Stimulated activated CD8-positive, alpha-beta memory T cell treated with anti-CD3 and anti-CD28 coated beads, Interleukin-4, amount 100 ng/mL, for 48 hours (primary cell): ENCODE results near the gene KRT79.
"Not testable (repeated sequence)": the region's sequence is repeated elsewhere in the genome, so short reads cannot be mapped to it uniquely, and the experiment has no call there.

Source experiments
- DNase-seq: peaks from one replicate; pipeline ENCODE4 v3.0.0-alpha.2; 2020

The KRT79 gene

DNA sequence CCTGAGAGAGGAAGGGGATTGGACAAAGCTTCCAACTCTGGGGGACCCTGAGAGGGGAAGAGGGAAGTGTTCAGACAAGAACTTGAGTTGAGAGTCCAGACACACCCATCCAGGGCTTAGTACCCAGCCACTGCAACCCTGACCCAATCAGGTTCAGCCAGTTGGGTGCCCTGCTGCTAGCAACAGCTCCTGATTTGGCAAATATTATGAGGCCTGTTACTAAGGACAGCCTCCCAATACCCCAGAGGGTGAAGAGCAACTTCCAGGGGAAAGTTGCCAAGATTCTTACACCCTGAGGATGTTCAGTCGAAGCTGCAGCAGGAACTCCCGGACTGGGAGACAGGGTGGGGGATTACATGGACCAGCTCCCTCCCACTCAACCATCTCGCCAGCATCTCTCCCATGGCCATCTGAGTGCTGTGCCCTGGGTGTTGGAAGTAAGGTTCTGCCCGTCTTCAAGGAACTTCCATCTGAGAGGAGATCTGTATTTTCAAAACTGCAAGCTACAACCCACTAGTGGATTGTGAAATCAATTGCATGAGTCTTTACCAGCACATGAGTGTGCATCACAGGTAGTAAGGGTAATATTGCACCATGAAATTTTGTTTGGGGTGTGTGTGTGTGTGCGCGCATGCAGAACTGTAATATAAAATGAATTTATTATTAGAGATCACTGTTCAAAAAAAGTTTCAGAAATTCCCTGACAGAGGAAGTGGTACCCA, 26.2 kb upstream of the KRT79 start:
- no peak for DNase-seq

DNA sequence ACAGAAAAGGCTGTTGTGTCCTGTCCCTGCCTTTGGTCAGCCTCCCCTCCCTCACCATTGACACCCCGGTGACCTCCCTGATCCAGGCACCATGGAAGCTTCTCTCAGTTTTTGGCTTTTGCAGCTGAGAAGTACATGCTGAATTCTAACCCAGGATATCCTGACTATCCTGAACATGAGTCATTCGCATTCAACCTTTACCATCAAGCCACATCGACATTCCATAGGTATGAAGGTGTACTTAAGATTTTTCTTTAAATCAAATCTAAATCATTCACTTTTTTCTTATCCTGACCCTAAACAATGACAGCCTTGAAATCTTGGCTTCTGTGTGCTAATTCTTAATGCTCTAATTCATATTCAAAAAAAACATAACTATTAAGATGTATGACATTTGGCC, 23.4 kb upstream of the KRT79 start:
- DNase-seq, result no peak

DNA sequence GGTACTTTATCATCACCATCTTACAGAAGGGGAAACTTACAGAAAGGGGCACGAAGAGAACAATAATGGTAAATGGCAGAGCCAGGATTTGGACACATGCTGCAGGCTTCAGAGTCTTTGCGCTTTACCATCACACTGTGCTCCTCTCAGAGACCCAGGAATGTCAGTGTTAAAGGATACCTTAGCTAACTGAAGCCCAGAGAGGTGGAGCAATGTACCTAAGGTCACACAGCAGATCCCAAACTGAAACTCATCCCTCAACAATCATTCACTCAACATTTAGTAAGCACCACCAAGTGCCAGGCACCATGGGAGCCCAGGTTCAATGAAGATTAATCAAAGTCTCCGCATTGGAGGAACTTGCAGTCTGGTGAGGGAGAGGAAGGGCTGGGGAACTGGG, 22.7 kb upstream of the KRT79 start:
- no peak for DNase-seq

DNA sequence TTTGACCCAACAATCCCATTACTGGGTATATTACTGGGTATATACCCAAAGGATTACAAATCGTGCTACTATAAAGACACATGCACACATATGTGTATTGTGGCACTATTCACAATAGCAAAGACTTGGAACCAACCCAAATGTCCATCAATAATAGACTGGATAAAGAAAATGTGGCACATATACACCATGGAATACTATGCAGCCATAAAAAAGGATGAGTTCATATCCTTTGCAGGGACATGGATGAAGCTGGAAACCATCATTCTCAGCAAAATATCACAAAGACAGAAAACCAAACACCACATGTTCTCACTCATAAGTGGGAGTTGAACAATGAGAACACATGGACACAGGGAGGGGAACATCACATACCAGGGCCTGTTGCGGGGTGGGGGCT, 22.0 kb upstream of the KRT79 start:
- DNase-seq, result not testable (repeated sequence)

DNA sequence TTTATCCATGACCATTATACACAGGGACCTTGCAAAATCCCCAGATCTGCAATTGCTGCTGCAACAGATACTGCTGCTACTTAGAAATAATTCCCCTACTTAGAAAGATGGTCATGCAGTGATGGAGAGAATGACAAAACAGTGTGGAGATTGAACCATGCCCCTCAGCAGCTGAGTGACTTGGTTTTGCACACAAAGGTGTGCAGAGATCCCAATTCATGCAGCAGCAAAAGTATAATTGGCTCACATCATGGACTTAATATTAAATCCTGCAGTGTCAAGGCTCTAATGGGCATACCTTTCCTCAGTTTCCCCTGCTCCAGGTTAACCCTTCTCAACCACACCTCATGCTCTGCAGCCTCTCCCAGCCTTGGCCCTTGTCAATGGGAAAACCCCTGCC, 17.7 kb upstream of the KRT79 start:
- DNase-seq, result no peak

DNA sequence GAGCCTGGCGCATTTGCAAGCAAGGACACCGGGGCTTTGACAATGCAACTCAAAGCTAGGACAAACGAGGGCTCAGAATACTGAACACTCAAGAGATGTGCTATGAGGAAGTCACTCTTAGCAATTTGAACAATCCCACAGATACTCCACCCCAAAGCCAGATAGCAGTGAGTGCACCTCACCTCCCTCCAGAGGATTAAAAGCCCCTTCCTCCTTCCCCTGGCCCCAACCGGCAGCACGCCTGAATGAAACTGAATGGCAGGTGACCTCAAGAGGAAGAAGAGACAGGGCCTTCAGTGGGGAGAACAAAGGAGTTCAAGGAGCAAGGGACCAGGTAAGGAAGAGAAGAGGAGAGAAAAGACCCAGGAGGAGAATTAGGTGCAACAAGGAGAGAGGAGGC, 16.6 kb upstream of the KRT79 start:
- no peak for DNase-seq

DNA sequence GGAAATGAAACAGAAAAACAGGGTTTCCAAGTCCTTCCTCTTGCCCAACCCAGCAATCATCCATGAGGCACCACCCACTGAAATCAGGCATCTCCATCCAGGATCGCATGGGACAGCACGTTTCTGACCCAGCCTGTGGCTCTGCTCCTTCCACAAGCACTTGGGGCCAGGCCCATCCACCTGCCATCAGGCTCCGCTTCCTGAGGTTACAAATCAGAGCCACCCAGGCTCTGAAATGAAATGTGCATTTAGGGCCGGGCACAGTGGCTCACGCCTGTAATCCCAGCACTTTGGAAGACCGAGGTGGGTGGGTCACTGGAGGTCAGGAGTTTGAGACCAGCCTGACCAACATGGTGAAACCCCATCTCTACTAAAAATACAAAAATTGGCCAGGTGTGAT, 15.4 kb upstream of the KRT79 start:
- DNase-seq, result no peak

DNA sequence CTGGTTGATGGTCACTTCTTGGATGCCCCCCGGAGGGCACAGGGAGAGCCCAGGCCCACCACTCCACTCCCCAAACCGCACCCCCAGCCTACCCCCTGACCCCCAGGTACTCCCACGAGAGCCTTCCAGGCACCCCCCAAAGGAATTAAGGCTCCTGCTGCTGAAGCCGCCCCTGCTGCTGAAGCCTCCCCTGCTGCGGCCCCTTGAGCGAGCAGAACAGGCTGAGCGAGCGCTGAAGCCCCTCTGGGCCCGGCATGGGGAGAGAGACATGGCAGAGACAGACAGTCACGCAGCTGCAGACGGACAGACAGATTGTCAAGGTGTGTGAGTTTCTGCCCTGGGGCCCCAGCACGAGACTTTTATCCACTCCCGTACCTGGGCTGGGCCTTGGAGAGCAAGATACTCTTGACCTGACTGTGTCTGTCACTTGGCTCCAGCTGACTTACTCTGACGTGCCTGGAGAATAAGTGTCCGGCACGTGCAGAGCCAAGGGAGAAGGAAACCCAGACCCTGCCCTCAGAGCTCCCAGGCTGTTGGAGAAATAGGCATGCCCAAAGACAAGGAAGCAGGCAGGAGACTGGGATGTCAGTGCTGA, 14.6 kb upstream of the KRT79 start, which contains the start of gene KRT78:
TSS of gene KRT78 (minus strand) at position 334 of the 595 bp plus-strand sequence. CDS start at position 270, 64 bp downstream.
- no peak for DNase-seq

DNA sequence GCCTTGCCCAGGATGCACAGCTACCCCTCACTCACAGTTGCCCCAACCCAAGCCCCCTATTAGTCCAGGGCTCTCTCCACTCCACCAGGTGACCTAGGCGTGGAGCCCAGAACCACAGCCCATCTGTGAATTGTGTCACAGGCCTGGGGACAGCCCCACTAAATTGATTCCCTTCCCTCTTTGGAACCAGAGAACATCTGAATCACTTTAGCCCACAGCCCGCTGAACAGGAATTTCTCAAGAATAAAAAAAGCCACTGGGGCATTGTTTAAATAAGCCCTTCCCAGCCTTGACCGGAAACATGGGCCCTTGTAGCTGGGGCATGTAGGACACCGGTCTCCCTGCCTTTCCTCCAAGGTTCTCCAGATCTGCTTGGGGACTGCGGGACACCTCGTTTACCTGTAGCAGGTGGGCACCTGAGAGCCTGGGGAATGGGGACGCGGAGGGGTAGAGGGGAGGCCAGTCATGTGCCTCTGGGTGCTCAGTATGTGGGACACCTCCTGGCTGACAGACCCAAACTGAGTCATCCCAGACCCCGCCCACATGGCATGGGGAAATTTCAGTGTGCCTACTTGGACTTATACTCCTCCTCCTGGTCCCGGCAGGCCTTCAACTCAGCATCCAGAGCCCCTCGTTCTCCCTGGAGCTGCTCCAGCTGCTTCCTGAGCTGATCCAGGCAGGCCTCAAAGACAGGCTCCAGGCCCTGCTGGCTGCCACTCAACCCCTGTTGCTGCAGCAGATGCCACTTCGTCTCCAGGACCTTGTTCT, 13.4 kb upstream of the KRT79 start:
- no peak for DNase-seq

DNA sequence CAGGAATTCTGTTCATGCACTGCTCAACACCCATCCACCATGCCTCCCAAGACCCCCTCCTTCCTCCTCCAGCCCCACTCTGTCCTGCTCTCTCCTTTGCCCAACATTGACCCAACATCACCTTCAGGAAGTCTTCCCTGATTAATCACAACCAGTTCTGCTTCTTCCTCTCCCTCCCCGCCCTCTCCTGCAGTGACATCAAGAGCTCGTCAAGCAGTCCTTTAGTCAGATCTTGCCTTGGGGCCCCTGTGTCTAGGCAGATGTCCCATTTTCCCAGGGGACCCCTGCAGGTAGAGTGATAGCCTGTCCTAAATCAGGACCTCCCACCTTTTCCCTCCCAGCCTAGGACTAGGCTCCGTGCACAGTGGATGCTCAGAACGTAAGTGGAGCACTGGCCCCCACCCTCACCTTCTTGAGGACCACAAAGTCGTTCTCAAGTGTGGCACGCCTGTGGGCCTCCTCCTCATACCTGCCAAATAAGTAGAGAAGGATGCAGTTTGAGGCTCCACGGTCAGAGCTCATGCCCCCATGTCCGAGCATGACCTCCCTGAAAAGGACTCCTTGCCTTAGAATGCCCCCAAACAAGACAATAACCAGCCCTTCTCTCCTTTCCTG, 12.4 kb upstream of the KRT79 start:
- DNase-seq, result no peak

DNA sequence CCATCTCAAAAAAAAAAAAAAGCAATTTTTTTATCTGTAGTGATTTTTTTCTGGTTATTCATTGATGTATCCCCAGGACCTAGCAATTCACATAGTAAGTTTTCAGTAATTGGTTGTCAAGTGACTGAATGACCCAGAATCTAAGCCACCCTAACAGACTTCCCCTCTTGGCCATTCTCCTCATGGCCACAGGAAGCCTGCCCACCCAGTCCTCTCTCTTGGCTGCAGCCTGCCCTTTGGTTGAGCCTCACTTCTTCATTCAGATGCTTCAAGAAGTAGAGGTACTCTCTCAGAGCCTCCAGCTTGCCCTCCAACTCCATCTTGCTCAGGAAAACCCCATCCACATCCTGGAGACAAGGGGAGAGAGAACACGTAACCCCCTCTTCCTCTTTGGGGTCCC, 11.8 kb upstream of the KRT79 start:
- DNase-seq, result no peak

DNA sequence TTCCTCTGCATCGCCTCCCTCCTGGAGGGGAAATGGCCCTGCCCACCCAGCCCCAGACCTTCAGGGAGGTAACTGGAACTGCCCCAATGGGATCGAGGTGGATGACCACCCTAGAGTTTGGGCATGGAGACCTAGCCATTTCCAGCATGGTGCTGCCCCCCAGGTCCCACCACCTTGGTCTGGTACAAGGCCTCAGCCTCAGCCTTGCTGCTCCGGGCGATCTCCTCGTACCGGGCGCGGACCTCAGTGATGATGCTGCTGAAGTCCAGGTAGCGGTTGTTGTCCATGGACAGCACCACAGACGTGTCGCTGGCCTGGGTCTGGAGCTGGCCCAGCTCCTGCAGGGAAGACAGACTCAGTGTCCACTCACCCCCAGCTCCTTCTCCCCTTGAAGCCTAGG, 10.3 kb upstream of the KRT79 start:
- no peak for DNase-seq

DNA sequence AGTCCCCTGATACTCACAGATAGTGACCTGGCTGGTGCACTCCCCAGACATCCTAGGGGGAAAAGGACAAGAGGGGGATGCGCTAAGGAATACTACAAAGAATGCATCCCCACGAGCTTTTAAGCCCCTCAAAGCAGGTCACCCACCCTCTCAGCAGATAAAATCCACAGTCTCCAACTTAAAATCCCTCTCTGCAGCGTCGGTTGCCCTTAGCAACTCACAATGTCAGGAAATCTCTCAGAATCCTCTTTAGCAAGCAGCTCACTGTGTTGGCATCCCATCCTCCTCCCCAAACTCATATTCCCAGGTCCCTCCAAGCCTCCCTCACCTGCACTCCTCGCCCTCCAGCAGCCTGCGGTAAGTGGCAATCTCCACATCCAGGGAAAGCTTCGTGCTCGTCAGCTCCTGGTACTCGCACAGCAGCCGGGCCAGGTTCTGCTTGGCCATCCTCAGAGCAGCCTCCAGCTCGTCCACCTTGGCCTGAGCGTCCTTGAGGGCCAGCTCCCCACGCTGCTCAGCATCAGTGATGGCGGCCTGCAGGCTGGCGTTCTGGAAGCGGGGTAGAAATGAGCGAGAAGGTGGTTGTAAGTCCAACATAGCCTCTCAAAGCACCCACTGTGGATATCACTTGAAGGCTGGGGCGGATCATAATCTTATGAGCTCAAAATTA, 5.5 kb upstream of the KRT79 start:
- DNase-seq, result no peak

DNA sequence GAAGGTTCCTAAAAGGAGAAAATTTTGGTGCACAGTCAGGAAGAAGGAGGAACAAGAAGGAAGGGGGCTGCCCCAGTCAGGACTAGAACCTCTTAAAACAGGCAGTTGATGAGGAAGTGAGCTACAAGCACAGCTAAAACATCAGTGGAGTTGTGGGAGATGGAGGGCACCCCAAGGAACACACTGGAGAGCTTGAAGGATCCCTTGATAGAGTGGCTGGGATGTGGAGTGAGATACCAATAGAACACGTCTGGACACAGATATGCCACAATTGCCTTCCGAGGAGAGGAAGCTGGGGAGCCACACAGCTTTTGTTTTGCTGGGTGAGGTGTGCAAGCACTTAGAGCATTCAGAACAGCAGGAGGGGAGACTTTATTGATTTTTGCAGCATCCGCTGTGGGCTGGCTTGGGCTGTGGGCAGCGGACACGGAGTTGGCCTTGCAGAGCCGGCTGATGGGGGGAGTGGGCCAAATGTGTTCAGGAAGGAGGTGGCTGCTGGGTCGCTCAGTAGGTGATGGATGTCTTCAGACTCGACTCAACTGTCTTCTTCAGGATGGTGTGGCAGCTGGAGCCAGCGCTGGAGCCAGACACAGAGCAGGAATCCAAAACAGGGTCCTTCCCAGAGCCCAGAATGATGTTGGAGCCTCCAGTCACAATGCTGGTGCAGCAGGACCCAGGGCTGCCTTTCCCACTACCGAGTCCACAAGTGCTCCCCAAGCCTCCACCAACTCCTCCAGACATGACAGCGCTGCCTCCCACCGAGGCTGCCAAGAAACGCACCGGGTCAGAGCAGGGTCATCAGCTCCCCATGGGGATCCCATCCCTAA, 4.7 kb upstream of the KRT79 start:
- no peak for DNase-seq

DNA sequence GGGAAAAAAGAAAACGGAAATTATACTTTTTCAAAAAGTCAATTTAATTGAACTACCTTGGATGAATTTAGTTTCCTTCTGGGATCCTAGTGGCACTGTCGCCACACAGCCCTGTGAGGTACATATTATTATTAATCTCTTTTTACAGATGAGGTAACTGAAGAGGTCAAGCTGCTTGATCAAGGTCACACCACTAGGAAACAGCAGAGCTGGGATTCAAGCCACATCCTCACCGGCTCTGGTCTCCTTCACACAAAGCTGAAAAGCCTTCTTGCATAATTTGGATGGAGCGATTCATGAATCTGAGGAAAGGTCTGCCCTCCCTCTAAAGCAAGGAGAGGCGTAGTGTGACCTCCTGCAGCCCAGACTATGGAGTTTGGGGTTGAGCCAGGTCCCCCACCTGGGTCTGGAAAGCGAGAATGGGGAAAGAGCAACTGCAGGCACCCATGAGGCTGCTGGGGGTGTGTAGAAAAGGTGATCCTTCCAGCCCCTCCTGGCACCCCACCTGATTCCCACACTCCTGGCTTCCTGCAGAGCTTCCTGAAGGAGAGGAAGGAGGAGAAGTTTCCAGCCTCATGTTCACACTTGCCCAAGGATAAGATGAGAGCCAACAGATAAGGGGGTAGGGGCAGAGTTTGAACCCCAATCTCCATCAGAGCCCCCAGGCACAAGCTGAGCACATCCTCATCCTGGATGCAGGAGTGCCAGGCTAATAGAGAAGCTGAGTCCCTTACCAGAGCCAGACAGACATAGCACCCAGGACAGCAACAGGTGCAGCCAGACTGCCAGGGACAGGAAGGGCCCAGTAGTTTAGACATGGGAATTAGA, 3.9 kb upstream of the KRT79 start:
- DNase-seq, result no peak

DNA sequence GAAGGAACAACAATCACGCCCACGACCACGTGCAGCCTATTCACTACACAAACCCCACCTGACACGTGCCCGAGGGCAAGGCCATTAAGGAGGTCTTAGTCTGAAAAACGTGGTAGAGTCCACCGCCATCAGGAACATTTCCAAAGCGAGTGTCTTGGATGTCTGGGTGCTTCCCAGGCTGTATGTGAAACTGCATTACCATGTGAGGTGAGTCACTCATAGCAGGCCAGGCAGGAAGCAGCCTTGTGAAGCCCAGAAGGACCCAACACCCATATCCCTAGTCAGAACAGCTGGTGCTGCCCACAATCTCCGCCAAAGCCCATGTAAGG, 3.3 kb upstream of the KRT79 start:
- DNase-seq, result peak; percentile 33

DNA sequence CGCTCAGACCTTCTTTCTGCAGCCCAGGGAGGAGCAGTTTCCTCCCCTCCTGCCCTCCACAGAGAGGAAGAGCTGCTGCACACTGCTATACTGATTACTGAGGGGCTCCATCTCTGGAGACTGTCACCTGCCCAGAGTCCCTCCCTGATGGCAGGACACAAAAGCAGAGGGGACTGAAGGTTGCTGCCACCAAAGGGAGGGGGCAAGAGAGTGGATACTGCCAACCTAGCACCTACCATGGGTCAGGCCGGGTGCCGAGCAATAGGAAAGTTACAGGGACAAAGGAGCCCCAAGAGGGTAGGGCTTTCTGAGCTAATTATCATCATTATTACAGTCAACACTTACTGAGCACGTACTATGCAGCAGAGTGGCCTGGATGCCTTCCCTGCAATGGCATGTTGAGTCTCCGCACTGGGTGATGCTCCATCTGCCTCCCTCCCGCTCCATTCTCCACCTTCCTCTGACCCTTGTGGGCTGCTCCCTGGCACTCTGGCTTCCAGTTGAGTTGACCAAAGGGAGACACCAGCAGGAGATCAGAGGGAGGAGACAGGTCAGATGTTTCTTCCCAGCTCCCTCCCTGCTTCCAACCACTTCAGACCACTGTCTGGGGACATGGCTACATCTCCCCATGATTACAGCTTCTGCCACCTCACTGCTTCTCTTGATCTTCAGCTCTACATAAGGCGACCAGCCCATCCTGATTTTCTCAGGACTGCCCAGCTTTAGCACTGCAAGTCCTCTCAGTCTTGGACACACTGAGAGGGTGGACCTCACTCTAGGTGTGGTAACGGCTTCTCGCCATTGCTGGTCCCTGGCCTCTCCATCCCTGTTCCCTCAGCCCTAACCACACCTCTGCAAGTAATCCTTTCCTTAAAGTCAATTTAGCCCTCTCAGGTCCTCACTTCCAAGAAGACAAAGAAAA, 2.6 kb upstream of the KRT79 start:
- DNase-seq, result no peak

DNA sequence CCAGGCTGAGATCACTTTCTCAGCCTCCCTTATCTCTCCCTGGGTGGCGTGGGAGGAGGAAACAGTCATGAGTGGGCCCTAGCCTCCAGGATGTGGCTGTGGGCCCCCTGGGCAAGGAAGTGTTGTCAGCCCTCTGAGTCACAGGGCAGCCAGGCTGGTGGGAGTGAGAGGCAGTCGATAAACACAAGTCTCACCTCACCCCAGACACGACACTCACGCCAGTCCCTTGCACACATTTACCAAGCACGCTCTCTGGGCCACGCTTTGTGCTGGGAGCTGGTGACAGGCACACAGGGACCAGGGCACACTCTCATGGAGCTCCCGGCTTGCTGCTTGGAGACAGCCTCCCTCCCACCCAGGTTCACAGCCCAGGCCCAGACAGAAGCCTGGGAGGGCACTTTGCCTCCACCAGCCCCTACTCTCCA, 1.9 kb upstream of the KRT79 start:
- peak; percentile 83 for DNase-seq

DNA sequence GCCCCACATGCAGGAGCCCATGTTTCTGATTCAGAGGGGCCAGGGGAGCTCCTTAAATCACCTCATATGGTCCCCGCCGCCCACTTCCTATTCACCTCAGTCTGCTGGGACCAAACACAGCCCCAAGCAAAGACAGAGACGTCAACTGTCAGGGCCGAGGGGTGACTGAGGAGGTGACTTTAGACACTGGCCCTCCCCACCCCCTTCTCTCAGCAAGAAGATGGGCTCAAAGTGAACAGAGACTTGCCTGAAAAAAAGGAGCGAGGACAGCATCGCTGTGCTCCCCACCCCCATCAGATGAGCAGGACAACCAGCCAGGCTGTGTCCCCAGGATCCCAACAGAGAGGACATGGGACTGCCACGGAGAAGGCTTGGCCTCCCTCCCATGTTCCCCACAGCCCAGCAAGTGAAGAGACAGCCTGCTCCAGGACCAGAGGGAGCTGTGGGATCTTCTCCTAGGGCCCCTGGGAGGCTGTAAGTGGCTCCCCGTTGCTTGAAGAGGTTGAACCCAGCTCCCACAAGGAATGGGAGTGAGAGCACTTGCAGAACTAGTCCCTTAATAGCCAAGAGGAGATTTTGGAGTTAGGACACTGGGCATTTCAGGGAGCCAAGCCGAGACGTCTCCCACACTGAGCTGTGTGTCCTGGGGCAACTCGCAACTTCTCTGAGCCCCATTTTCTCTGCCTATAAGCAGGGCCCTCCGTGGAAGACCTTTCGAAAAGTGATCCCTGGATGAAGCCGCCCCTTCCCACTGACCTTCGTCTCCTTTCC, 1.3 kb upstream of the KRT79 start:
- peak; percentile 47 for DNase-seq

DNA sequence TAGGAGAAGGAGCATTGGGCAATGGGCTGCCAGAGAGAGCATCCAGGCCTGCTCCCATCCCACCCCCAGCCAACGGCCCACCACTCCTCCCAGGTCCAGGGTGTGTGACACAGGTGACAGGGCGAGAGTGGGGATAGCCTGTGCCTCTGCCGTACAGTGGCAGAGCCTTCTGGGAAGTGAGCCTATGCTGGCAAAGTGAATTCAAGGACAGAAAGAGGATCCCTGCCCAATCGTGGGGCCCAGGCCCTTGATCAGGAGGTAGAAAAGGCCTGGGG, 553 bp upstream of the KRT79 start:
- no peak for DNase-seq
